Measurements from ENCODE around the gene DPM2. TPM values are rescaled to one million over a fixed set of nuclear protein-coding genes. Genes with fewer than 3 reads are reported as not detected.
A peak's percentile ranks its signal among the peaks of the same experiment; 100 is the strongest.

The DPM2 gene
- total RNA-seq, 2 donors from 2014 or later: 25.1 to 28.6 TPM

DNA sequence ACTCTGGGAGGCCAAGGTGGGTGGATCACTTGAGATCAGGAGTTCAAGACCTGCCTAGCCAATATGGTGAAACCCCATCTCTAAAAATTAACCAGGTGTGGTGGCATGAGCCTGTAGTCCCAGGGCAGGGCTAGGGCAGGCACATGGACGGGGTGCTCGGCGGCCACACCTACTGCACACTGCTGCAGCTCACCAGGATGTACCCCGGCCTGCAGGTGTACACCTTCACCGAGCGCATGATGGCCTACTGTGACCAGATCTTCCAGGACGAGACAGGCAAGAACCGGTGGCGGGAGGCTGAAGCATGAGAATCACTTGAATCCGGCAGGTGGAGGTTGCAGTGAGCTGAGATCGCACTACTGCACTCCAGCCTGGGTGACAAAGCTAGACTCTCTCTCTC lies 24.0 kb downstream of the DPM2 start:
- intact Hi-C loops (cut with DNase I, micrococcal nuclease): loop anchor here in 1 of 2 donors (10.0 kb wide), 1 partner anchor 129 kb away; the partner anchor contains the start of gene CDK9
- ATAC-seq (peak; percentile 31), DNase-seq (peak in 1 of 2 donors; percentile 72)

DNA sequence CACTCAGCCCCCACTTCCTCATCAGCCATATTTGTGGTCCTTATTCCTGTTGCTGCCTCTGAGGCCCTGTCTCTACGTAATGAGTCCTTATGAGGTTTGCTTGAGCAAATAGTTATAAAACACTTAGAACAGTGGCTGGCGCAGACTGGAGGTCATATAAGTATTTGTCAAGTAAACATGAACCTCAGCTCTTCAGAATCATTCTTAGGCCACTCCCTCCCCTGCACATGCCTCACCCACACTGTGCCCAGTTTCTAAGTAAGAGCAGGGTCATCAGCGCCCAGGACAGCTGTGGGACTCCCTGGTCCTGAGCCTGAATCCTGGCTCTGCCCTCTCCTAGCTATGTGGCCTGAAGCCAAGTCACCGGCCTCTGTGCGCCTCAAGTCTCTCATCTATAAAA lies 24.8 kb downstream of the DPM2 start:
- DNase-seq: peak; percentile 80 to 88
- peak; percentile 73 for ATAC-seq
- intact Hi-C loops (cut with DNase I, micrococcal nuclease): loop anchor here in 1 of 2 donors (10.0 kb wide), 1 partner anchor 128 kb away; the partner anchor contains the start of gene CDK9

DNA sequence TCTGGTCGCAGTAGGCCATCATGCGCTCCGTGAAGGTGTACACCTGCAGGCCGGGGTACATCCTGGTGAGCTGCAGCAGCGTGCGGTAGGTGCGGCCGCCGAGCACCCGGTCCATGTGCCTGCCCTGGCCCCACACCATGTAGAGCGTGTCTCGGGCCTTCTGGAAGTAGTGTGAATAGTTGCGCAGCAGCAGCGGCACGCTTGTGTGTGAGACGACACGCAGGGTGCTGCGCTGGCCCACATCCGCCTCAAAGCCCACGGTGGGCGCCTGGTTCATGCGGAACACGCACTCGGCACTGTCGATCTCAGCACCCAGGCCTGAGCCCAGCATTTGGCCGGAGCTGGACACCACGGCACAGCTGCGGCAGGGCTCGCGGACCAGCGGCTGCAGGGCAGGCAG lies 25.4 kb downstream of the DPM2 start:
- intact Hi-C loops (cut with DNase I, micrococcal nuclease): loop anchor here in 1 of 2 donors (10.0 kb wide), 1 partner anchor 127 kb away; the partner anchor contains the start of gene CDK9
- no peak for DNase-seq
- ATAC-seq: no peak

DNA sequence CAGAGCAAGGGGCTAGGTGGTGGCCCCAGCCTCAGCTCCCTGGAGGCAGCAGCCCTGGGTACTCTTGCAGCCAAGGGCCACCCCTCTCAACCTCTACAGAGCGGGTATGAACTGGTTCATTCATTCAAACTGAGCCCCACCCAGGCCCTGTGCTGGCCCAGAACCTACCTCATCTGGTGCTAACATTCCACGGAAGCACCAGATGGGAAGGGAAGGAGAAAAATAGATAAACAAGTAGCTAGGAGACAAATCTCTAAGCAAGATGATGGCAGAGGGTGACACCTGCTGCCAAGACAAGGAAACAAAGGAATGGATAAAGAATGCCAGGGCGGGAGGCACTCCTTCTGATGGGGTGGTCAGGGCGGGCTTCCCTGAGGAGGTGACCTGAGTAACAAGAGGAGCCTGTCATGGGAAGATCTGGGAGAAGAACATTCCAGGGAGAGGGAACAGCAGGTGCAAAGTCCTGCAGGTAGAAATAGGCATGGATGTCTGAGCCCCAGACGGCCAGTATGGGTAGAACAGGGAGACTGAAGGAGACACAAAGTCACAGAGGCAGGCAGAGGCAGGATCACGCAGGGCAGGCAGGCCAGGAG lies 26.9 kb downstream of the DPM2 start:
- ATAC-seq (peak; percentile 29), DNase-seq (peak in 1 of 2 donors; percentile 70)
- intact Hi-C loops (cut with DNase I, micrococcal nuclease): loop anchor here in 1 of 2 donors (10.0 kb wide), 1 partner anchor 126 kb away; the partner anchor contains the start of gene CDK9

DNA sequence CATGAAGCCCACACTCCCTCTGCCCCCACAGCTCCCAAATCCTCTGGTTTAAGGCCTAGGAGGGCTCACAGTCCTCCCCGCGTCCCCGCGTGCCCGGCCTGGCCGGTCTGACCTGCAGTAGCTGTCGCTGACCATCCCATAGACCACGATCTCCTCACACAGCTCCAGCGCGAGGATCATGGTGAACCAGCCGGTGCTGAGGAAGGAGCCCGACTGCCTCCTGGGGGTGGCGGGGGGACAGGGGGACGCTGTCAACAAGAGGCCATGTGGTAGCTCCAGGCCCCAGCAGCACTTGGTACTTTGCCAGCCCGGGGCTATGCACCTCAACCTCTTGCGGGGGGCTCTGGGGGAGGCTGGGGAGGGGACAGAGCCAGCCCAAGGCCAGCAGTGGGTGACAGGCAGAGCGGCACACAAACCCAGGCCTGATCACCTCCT lies 27.8 kb downstream of the DPM2 start:
- DNase-seq: no peak
- ATAC-seq: no peak
- intact Hi-C loops (cut with DNase I, micrococcal nuclease): loop anchor here in 1 of 2 donors (10.0 kb wide), 1 partner anchor 125 kb away; the partner anchor contains the start of gene CDK9

DNA sequence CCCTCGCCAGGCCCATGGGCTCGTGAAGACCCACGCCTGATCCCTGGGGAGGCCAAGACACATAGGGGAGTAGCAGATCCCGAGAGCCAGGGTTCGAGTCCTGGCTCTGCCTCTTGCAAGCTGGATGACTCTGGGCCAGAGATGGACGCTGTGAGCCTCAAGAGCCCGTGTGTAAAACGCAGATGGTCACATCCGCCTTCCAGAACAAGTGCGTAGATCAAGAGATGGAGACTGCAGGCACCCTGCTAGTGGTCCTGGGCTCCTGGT lies 29.1 kb downstream of the DPM2 start:
- intact Hi-C loops (cut with DNase I, micrococcal nuclease): no loop called here
- DNase-seq (no peak), ATAC-seq (no peak)

DNA sequence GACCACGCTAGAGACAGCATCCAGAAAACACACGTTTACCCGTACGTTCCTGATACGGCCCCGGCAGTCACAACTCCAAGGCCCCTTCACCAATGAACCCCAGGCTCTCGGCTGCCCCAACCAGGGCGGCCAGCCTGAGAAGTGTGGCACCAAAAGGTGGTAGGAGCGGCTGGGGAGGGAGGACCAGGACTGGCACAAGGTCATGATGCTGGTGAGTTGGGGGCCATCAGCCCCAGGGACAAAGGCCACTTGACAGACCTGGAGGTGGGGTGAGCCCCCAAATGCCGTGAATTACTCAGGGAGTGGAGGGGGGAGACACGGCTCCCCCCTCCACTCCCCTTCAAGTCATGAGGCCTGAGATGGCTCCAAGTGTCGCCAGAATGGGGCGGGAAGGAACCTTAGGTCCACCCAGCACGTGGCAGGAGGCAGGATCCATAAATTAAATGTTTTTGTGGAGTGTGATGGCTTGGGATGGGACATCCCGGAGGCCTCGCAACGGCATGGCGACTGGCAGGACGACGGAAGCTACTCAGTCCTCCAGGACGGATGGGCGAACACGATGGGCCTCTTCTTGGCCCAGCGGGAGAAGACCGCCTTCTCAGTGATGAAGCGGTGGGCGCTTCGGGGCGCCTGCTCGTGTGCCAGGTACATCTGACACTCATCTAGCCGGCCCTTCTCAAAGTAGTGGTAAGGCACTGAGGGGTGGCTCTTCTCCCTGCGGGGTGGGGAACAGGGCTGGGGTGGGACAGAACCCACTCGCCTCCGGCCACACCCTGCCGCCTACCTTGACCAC lies 29.6 kb downstream of the DPM2 start:
- no peak for ATAC-seq
- DNase-seq: no peak
- intact Hi-C loops (cut with DNase I, micrococcal nuclease): no loop called here

DNA sequence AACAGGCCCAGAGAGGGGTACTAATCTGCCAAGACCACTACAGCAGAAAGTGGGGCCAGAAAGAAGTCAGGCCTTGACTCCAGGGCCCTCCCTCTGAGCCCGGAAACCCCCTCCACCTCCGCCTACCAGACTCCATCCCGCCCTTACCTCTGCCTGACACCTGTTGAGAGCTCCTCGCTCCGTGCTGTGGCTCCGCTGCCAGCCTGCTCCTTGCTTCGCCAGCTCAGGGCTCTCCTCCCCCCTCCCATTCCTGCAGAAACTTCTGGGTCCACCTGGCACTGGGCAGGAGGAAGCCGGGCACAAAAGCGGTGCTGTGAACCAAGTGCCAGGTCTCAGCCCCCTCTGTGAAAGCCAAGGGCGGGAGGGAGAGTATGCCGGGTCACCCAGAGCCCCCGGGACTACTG lies 31.9 kb downstream of the DPM2 start:
- intact Hi-C loops (cut with DNase I, micrococcal nuclease): no loop called here
- ATAC-seq (peak; percentile 5), DNase-seq (peak; percentile 59 to 71)

DNA sequence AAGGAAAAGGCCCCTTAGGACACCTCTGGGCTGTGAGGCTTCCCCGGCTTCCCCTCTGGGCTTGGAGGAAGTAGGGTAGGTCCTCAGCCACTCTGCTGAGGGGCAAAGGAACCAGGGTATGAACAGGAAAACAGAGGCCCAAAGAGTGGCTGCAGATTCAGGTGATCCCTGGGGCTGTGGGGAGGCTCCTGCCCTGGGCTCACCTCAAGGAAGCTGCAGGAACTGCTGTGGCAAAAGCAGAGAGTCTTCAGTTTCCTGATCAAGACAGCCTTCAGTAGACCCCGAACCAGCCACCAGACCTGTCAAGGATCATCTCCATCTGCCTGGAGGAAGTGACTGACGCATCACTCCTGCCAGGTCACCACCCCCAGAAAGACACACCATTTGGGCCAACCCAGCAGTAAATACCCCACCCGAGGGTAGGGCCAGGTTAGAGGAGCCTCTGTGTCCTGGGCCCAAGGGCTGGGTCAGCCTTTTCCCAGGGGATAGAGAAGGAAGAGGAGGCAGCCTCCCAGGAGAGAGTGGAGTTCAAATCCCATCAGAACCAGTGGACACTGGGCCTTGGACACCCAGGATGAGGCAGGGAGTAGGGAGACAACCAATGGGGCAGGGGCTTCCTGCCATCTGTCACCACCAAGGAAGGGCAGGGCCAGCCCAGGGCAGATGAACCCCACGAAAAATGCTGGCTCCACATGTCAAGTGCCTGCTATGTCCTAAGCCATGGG lies 32.5 kb downstream of the DPM2 start:
- ATAC-seq (peak; percentile 79), DNase-seq (peak; percentile 72 to 86)
- intact Hi-C loops (cut with DNase I, micrococcal nuclease): no loop called here

DNA sequence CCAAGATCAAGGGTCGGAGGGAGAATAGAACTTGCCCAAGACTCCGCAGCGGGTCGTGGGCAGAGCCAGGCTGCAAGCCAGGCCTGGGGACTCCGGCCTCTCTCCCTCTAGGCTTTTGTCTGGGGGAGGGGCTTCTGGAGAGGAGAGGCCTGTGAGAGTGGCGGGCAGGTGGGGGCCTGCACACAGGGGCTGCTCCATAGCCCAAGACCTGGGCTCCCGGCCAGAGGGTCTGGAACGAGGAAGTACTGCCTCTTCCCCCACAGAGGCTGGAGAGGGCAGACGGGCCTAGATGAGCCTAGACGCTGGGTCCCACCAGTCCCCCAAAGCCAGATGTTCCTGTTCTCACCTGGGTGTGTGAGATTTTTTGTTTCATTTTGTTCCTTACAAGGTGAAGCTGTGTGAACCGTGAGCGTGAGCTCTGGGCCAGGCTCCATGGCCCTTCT lies 33.1 kb downstream of the DPM2 start:
- no peak for DNase-seq
- intact Hi-C loops (cut with DNase I, micrococcal nuclease): no loop called here
- peak; percentile 1 for ATAC-seq

DNA sequence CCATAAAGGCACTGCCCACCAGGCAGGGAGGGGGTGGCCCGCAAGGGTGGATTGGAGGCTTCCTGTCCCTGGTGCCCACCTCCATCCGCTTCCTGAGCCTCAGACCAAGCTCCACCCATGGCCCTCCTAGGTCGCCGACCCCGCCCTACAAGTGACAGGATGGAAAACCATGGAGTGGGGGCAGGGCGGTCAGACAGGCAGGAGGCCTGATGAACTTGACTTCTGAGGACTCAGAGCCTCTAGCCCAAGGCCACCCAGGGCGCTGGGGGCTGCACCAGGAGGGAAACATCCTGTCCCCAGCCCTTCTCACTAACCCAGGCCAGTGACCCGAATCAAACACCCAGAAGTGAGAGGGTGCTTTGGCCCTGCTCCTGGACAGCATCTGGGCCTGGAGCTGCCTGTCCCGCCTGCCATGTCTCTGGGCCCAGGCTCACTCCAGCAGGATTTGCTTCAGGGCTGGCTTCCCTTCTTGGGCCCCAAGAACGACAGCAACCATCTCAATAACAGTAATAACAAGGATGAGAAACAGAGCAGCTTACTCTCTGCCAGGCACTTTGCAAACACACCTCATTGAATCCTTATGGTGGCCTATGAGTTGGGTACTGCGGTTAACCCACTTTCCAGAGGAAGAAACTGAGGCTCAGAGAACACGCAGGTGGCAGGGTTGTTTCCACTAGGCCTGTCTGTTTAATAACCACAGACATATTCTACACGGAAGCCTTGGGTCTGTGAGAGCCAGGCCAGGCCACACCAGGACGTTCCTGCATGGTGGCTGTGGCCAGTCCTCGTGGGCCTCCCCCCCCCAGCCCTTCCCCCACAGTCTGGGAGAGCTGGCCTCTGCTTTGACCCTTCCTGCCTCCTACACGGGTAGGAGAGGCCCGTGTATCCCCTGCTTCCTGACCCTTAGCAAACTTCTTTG lies 33.8 kb downstream of the DPM2 start:
- intact Hi-C loops (cut with DNase I, micrococcal nuclease): no loop called here
- ATAC-seq (peak; percentile 65), DNase-seq (peak; percentile 95)

DNA sequence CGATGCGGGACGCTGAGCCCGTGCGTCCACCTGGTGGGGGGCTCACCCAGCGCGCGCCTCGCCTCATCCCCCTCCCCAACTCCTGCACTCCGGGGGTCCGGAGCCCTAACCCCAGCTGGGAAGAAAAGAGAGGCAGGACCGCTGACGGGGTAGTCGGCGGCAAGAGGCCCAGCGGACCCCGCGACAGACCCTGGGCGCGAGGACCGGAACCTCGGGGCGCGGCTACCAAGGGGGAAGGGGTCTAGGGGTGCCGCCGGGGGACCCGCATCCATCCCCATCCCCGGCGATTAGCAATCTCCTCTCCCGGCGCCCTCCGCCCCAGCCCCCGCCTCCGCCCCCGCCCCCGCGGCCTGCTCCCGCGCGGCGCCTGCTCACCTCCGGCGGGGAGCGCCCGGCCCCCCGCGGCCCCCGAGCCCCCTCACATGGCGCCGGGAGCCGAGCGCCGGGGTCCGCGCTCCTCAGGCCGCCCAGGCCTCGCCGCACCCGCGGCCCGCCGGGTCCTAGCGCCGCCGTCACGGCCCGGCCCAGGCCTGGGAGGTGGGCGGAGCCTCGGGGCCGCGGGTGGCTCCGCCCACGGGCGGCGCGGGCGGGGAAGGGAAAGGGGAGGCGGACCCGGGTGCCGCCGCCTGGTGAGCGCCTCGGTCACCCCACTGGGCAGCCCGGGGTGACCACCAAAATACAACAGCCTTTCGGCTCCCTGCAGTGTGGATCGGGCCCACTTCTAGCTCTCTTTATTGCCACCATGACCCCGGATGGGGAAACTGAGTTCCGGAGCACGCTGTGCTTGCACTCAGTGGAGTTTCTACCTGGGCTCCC lies 38.3 kb downstream of the DPM2 start, which contains the start of gene ST6GALNAC6:
Gene ST6GALNAC6 (minus strand): TSS at position 476 of the 816 bp plus-strand sequence. CDS start 1,622 bp downstream, outside the sequence.
- ATAC-seq: peak; percentile 70
- intact Hi-C loops (cut with DNase I, micrococcal nuclease): no loop called here
- DNase-seq: peak; percentile 66 to 80

DNA sequence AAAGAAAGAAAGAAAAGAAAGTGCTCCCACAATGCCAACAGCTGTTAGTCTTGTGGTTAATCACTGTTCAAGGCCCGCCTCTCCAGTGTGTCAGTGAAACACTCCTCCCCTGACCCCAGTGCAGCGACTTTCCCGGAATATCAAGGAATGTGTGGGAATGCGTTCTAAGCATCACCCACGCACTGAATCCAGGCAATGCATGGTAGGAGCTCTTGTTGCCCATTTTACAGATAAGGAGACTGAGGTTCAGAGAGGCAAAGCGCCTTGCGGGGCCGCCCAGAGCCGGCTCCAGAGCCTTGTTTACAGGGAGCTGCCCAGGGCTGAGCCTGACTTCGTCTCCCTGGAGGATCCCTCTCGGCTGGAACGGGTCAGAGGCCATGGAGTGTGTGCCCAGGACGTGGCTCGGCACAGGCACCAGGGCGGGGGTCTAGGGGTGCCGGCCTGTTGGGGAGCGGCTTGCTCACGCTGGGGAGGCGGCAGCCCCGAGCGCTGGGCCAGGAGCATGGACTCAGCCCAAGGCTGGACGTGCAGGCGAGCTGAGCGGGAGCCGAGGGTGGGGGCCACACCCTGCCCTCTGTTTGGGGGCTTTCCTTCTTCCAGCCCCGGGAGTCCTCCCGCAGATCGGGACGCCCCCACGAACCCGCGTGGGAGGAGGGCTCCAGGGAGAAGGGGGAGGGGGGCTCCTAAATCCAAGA lies 39.1 kb downstream of the DPM2 start:
- intact Hi-C loops (cut with DNase I, micrococcal nuclease): no loop called here
- peak; percentile 28 for ATAC-seq
- no peak for DNase-seq

DNA sequence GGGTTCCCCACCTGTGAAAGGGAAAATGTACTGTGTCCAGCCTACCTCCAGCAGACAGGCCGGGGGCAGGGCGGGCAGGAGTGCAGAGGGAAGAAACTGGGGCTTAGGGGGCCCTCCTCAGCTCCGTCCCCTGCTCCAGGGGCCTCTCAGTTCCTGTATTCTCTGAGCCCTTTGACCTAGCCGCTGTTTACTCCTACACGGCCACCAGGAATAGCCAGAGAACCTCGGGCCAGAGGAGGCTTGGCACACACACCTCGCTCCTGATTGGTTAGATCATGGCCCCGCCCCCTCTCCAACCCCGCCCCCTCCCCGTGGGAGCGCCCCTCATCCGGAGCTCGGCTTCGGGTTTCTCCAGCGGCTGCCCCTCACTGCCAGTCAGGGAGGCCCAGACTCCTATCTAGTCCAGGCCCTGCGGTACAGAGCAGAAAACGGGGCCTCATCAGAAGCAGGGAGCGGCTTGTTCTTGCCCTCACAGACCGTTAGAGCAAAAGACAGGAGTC lies 40.4 kb downstream of the DPM2 start:
- ATAC-seq: peak; percentile 37
- intact Hi-C loops (cut with DNase I, micrococcal nuclease): no loop called here

DNA sequence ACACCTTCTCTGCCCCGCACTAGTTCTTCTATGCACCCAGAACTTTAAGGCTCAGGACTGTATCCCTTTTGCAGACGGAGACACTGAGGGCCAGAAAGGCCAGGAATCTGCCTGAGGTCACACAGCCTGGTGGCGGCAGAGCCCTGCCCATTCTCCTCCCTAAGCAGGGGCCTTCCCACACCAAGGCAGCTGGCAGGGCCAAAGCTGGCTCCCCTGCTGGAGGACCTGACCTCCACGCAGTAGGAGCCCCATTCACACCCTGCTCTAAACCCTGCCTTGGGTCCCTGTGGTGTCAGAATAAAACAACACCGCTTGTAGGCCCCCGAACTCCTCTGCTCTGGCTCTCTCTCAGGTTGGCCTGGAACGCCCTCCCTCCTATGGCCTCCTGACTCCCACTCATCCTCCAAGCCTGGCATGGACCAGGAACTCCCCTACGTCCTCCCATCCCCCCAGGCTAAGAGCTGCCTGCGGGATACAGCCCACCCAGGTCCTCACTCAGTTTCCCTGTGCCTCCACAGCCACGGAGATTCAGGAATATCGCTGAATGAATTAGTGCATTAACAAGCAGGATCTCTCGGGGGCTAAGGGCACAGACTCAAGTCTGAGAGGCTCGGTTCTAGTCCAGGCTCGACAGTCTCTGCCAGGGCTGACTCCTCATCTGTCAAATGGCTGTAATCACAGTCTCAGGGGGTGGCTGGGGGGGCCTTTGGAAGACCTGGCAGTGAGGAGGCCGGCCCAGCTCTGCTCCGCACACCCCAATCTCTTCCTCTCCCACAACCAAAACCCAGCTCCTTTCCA lies 41.1 kb downstream of the DPM2 start:
- ATAC-seq (no peak), DNase-seq (no peak)
- intact Hi-C loops (cut with DNase I, micrococcal nuclease): no loop called here

More for the DNA sequence above, 40.4 kb downstream of the DPM2 start:
- peak; percentile 64 to 72 for DNase-seq

DNA sequence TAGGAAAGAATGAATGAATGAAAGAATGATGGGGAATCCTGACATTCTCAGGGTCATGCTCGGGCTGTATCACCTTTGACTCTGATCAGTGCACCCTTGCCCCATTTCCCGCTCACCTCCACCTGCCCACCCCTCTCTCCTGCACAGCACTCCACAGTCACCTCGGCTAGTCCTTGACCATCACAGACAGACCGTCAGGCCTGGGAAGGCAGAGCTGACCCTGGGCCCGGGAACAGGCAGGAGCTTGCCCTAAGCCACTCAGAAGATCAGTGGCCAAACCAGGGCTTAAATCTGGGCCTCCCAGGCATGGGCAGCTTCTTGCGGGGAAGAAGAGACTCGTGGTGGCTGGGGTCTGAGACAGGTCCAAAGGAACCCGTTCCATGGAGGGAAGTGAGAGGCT lies 41.8 kb downstream of the DPM2 start:
- no peak for ATAC-seq
- DNase-seq: no peak
- intact Hi-C loops (cut with DNase I, micrococcal nuclease): no loop called here
